Uterus (tissue), 4 donors: ENCODE measurements around the gene C4A. TPM values are rescaled to one million over a fixed set of nuclear protein-coding genes. Genes with fewer than 3 reads are reported as not detected.

Source experiments
- DNase-seq, 2 donors: peaks; one replicate each; pipeline ENCODE4 v3.0.0-alpha.2; 2019 to 2020
- H3K27ac ChIP-seq, 2 donors: fragments of 200-600 bp; sonication (generic); 1 replicate in 1 of 2; 2 replicates in 1 of 2; pipeline ENCODE4 v1.5.1; 2016 to 2018
- H3K27me3 ChIP-seq, 2 donors: fragments of 200-600 bp; sonication (generic); one replicate each; pipeline ENCODE4 v1.5.1; 2018 to 2019; ENCODE audit warnings: control low read depth in 1 of 2
- H3K36me3 ChIP-seq, 2 donors: fragments of 200-600 bp; sonication (generic); one replicate each; pipeline ENCODE4 v1.5.1; 2019; ENCODE audit warnings: control low read depth in 1 of 2
- H3K4me1 ChIP-seq, 2 donors: fragments of 200-600 bp; sonication (generic); one replicate each; pipeline ENCODE4 v1.5.1; 2018 to 2019; ENCODE audit warnings: control low read depth in 1 of 2
- H3K4me3 ChIP-seq, 2 donors: fragments of 200-600 bp; sonication (generic); 1 replicate in 1 of 2; 2 replicates in 1 of 2; pipeline ENCODE4 v1.5.1; 2018 to 2019; ENCODE audit warnings: mild to moderate bottlenecking in 1 of 2
- H3K9me3 ChIP-seq, 2 donors: fragments of 200-600 bp; sonication (generic); one replicate each; pipeline ENCODE4 v1.5.1; 2019; ENCODE audit warnings: control low read depth in 1 of 2
- CTCF ChIP-seq, 4 experiments: fragments of 200-600 bp in 2 of 4; fragments of 450-650 bp in 2 of 4; sonication (generic) in 2 of 4; IDR thresholded peaks; one replicate each; pipeline ENCODE4 v1.5.1; 2016 to 2019; ENCODE audit warnings: antibody characterized with exemption in 4 of 4, mild to moderate bottlenecking in 2 of 4, moderate library complexity in 1 of 4
- POLR2A ChIP-seq, 2 donors: fragments of 450-650 bp; IDR thresholded peaks; one replicate each; pipeline ENCODE4 v1.6.1; 2016; ENCODE audit warnings: antibody characterized with exemption in 2 of 2, mild to moderate bottlenecking in 1 of 2, moderate library complexity in 1 of 2
- intact Hi-C: fragments of 100-400 bp; cut with DNase I; formaldehyde crosslinking; loops from one replicate; pipeline ENCODE4 v1.15.1; 2023; ENCODE audit warnings: low total_unique reads
- total RNA-seq, 4 donors: library from RNA; depleted of rRNA in 3 of 4; stranded (reverse); fragments of >200 nt in 3 of 4; gene quantifications; one replicate each; pipeline versions ENCODE4 v1.1.0 to v1.2.4, GENCODE V29; 2014 to 2023
- donor health status: DM: yes; HTN: yes; CAD: no.

C4A gene
- total RNA-seq, 4 donors from 2014 or later: 3.8 to 100 (median 32.3) TPM

GRCh38 chr6:31967926-31968320 is 13.9 kb upstream of the C4A start:
- H3K27me3 ChIP-seq: no peaks in the 10 kb centered on the region
- TF ChIP-seq CTCF (IDR thresholded peaks at IDR 0.05): no peak
- TF ChIP-seq POLR2A (IDR thresholded peaks at IDR 0.05): no peak
- H3K4me1 ChIP-seq: peaks cover 0 to 5% of the 10 kb centered on the region in 2 donors
- DNase-seq: no peak
- H3K36me3 ChIP-seq: no peaks in the 10 kb centered on the region
- intact Hi-C loops: no loop called here
- H3K27ac ChIP-seq: no peak overlapping the region
- H3K4me3 ChIP-seq: no peak overlapping the region
- no peaks in the 10 kb centered on the region for H3K9me3 ChIP-seq

- intact Hi-C loops: no loop called here
- H3K36me3 ChIP-seq: no peaks in the 10 kb centered on the region
- TF ChIP-seq POLR2A (IDR thresholded peaks at IDR 0.05): no peak
- no peak for TF ChIP-seq CTCF (IDR thresholded peaks at IDR 0.05)
- no peak for DNase-seq
- no peak overlapping the region for H3K27ac ChIP-seq
- no peak overlapping the region for H3K4me3 ChIP-seq
- peaks cover 0 to 5% of the 10 kb centered on the region in 2 donors for H3K4me1 ChIP-seq
- no peaks in the 10 kb centered on the region for H3K27me3 ChIP-seq
- no peaks in the 10 kb centered on the region for H3K9me3 ChIP-seq
Observed at GRCh38 chr6:31968326-31968725, 13.5 kb upstream of the C4A start.

- TF ChIP-seq POLR2A (IDR thresholded peaks at IDR 0.05): no peak
- no peak for TF ChIP-seq CTCF (IDR thresholded peaks at IDR 0.05)
- H3K27ac ChIP-seq: no peak overlapping the region
- no peak for DNase-seq
- H3K27me3 ChIP-seq: no peaks in the 10 kb centered on the region
- no peaks in the 10 kb centered on the region for H3K36me3 ChIP-seq
- H3K9me3 ChIP-seq: no peaks in the 10 kb centered on the region
- intact Hi-C loops: no loop called here
- H3K4me3 ChIP-seq: no peak overlapping the region
- H3K4me1 ChIP-seq: peaks cover 0 to 5% of the 10 kb centered on the region in 2 donors
Observed at GRCh38 chr6:31968791-31969711, 12.8 kb upstream of the C4A start.

GRCh38 chr6:31969712-31970603 is 11.9 kb upstream of the C4A start:
- no peak for DNase-seq
- intact Hi-C loops: no loop called here
- TF ChIP-seq CTCF (IDR thresholded peaks at IDR 0.05): no peak
- TF ChIP-seq POLR2A (IDR thresholded peaks at IDR 0.05): no peak
- Histone ChIP-seq H3K4me3 (no peak overlapping the region), H3K27ac (peak overlapping the region in 1 of 2 donors; percentile 94), H3K4me1 (peaks cover 0 to 5% of the 10 kb centered on the region in 2 donors), H3K9me3 (no peaks in the 10 kb centered on the region), H3K27me3 (no peaks in the 10 kb centered on the region), H3K36me3 (no peaks in the 10 kb centered on the region)
